Esophagus muscularis mucosa (tissue), 4 donors: ENCODE measurements around the gene SLC25A23. TPM values are rescaled to one million over a fixed set of nuclear protein-coding genes. Genes with fewer than 3 reads are reported as not detected.

Experiments
- DNase-seq: peaks from one replicate; pipeline ENCODE4 v3.0.0-alpha.2; 2017; ENCODE audit errors: extremely low spot score
- H3K27ac ChIP-seq, 4 donors: fragments of 200-600 bp; sonication (generic); replicated peaks in 1 of 4; 1 replicate in 3 of 4; 2 replicates in 1 of 4; pipeline ENCODE4 v1.5.1; 2016 to 2019; ENCODE audit warnings: mild to moderate bottlenecking in 1 of 4
- H3K27me3 ChIP-seq, 4 donors: fragments of 200-600 bp; sonication (generic); one replicate each; pipeline versions ENCODE4 v1.5.1 to v1.6.0; 2016 to 2019
- H3K36me3 ChIP-seq, 4 donors: fragments of 200-600 bp; sonication (generic); one replicate each; pipeline ENCODE4 v1.5.1; 2016 to 2019
- H3K4me1 ChIP-seq, 4 donors: fragments of 200-600 bp; sonication (generic); one replicate each; pipeline ENCODE4 v1.5.1; 2016 to 2019
- H3K4me3 ChIP-seq, 4 donors: fragments of 200-600 bp; sonication (generic); 1 replicate in 2 of 4; 2 replicates in 2 of 4; pipeline ENCODE4 v1.5.1; 2016 to 2019; ENCODE audit warnings: mild to moderate bottlenecking in 4 of 4, moderate library complexity in 1 of 4
- H3K9me3 ChIP-seq, 4 donors: fragments of 200-600 bp; sonication (generic); 1 replicate in 3 of 4; 2 replicates in 1 of 4; pipeline ENCODE4 v1.5.1; 2016 to 2019
- EP300 ChIP-seq: sonication (generic); formaldehyde crosslinking; IDR thresholded peaks from one replicate; pipeline ENCODE4 v1.6.1; 2017; ENCODE audit warnings: antibody characterized with exemption
- POLR2A ChIP-seq: fragments of 450-650 bp; IDR thresholded peaks from one replicate; pipeline ENCODE4 v1.6.1; 2017; ENCODE audit warnings: antibody characterized with exemption, moderate library complexity, mild to moderate bottlenecking, low read depth
- POLR2AphosphoS5 ChIP-seq, 2 donors: sonication (generic); formaldehyde crosslinking; IDR thresholded peaks; one replicate each; pipeline ENCODE4 v1.6.1; 2017; ENCODE audit warnings: antibody characterized with exemption in 2 of 2
- WGBS: methylation state at CpG from one replicate; pipeline ENCODE4 v1.1.5; 2018; 5-methylcytosine and 5-hydroxymethylcytosine counted together
- intact Hi-C: fragments of 100-400 bp; cut with DNase I; formaldehyde crosslinking; loops from one replicate; pipeline ENCODE4 v1.15.1; 2023
- total RNA-seq, 4 donors: library from RNA; depleted of rRNA; stranded (reverse); fragments of >200 nt; gene quantifications; one replicate each; pipeline versions ENCODE4 v1.1.0 to v1.2.1, GENCODE V29; 2016
- TF ChIP-seq, protein P1 (sequence below), 3 experiments: fragments of 200-600 bp in 2 of 3; fragments of 450-650 bp in 1 of 3; sonication (generic) in 2 of 3; IDR thresholded peaks; one replicate each; pipeline ENCODE4 v1.5.1; 2017 to 2019; ENCODE audit warnings: antibody characterized with exemption in 3 of 3, mild to moderate bottlenecking in 2 of 3, moderate library complexity in 1 of 3

Gene SLC25A23
- total RNA-seq, 4 donors from 2014 or later: 215 to 412 (median 315) TPM

- no peaks in the 10 kb centered on the region for H3K27me3 ChIP-seq
- 90% methylated on average over 13 of the region's 19 CpGs for WGBS
- intact Hi-C loops: no loop called here
- no peak for DNase-seq
- TF ChIP-seq POLR2A: no peak
- no peak for TF ChIP-seq EP300
- TF ChIP-seq POLR2AphosphoS5 (IDR thresholded peaks at IDR 0.05): no peak
- TF ChIP-seq, protein P1, sequence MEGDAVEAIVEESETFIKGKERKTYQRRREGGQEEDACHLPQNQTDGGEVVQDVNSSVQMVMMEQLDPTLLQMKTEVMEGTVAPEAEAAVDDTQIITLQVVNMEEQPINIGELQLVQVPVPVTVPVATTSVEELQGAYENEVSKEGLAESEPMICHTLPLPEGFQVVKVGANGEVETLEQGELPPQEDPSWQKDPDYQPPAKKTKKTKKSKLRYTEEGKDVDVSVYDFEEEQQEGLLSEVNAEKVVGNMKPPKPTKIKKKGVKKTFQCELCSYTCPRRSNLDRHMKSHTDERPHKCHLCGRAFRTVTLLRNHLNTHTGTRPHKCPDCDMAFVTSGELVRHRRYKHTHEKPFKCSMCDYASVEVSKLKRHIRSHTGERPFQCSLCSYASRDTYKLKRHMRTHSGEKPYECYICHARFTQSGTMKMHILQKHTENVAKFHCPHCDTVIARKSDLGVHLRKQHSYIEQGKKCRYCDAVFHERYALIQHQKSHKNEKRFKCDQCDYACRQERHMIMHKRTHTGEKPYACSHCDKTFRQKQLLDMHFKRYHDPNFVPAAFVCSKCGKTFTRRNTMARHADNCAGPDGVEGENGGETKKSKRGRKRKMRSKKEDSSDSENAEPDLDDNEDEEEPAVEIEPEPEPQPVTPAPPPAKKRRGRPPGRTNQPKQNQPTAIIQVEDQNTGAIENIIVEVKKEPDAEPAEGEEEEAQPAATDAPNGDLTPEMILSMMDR (IDR thresholded peaks at IDR 0.05): no peak
- peaks cover 34 to 95% (median 58%) of the 10 kb centered on the region in 4 donors for H3K36me3 ChIP-seq
- H3K4me1 ChIP-seq: no peaks in the 10 kb centered on the region
- H3K27ac ChIP-seq: no peak overlapping the region
- no peak overlapping the region for H3K4me3 ChIP-seq
- H3K9me3 ChIP-seq: peaks cover 0 to 13% (median 11%) of the 10 kb centered on the region in 4 donors
These were observed 7.4 kb downstream of the SLC25A23 start for GRCh38 chr19:6452223-6452614.

GRCh38 chr19:6451583-6452222 lies 7.9 kb downstream of the SLC25A23 start:
- 91% methylated on average over 7 of the region's 7 CpGs for WGBS

GRCh38 chr19:6450166-6450565 lies 9.4 kb downstream of the SLC25A23 start:
- Histone ChIP-seq H3K4me1 (no peaks in the 10 kb centered on the region), H3K27me3 (no peaks in the 10 kb centered on the region), H3K36me3 (peaks cover 37 to 96% (median 63%) of the 10 kb centered on the region in 4 donors), H3K9me3 (peaks cover 0 to 22% (median 11%) of the 10 kb centered on the region in 4 donors), H3K4me3 (no peak overlapping the region), H3K27ac (no peak overlapping the region)
- no peak for DNase-seq
- WGBS: 95% methylated on average over 5 of the region's 5 CpGs
- TF ChIP-seq EP300 (no peak), POLR2AphosphoS5 (IDR thresholded peaks at IDR 0.05) (no peak), POLR2A (no peak)
- TF ChIP-seq, protein P1 (IDR thresholded peaks at IDR 0.05): no peak
- intact Hi-C loops: no loop called here

More at GRCh38 chr19:6451583-6452222, 7.9 kb downstream of the SLC25A23 start:
- no peak for TF ChIP-seq POLR2AphosphoS5 (IDR thresholded peaks at IDR 0.05)
- no peak for TF ChIP-seq POLR2A
- TF ChIP-seq, protein P1 (IDR thresholded peaks at IDR 0.05): no peak
- no peak for TF ChIP-seq EP300
- peaks cover 35 to 96% (median 60%) of the 10 kb centered on the region in 4 donors for H3K36me3 ChIP-seq
- intact Hi-C loops: no loop called here
- H3K4me1 ChIP-seq: no peaks in the 10 kb centered on the region
- H3K27me3 ChIP-seq: no peaks in the 10 kb centered on the region
- no peak overlapping the region for H3K27ac ChIP-seq
- DNase-seq: no peak
- H3K9me3 ChIP-seq: peaks cover 0 to 13% (median 11%) of the 10 kb centered on the region in 4 donors
- no peak overlapping the region for H3K4me3 ChIP-seq

- WGBS: 80% methylated on average over 3 of the region's 3 CpGs
- no peak for DNase-seq
- peaks cover 21 to 96% (median 51%) of the 10 kb centered on the region in 4 donors for H3K36me3 ChIP-seq
These were observed 11.5 kb downstream of the SLC25A23 start for GRCh38 chr19:6448045-6448444.

GRCh38 chr19:6446452-6446851 lies 13.1 kb downstream of the SLC25A23 start:
- no peak overlapping the region for H3K4me3 ChIP-seq

More at GRCh38 chr19:6448045-6448444, 11.5 kb downstream of the SLC25A23 start:
- Histone ChIP-seq H3K27me3 (no peaks in the 10 kb centered on the region), H3K4me3 (no peak overlapping the region), H3K9me3 (peaks cover 0 to 9% (median 0%) of the 10 kb centered on the region in 4 donors), H3K27ac (no peak overlapping the region), H3K4me1 (no peaks in the 10 kb centered on the region)
- no peak for TF ChIP-seq EP300
- intact Hi-C loops: no loop called here

More at GRCh38 chr19:6446452-6446851, 13.1 kb downstream of the SLC25A23 start:
- 98% methylated on average over 3 of the region's 3 CpGs for WGBS
- Histone ChIP-seq H3K4me1 (no peaks in the 10 kb centered on the region), H3K27me3 (no peaks in the 10 kb centered on the region), H3K36me3 (peaks cover 10 to 93% (median 37%) of the 10 kb centered on the region in 4 donors), H3K9me3 (peaks cover 0 to 9% (median 0%) of the 10 kb centered on the region in 4 donors), H3K27ac (no peak overlapping the region)
- DNase-seq: no peak
- TF ChIP-seq EP300: no peak
- no peak for TF ChIP-seq POLR2AphosphoS5 (IDR thresholded peaks at IDR 0.05)
- TF ChIP-seq POLR2A: no peak
- TF ChIP-seq, protein P1 (IDR thresholded peaks at IDR 0.05): no peak
- intact Hi-C loops: no loop called here
